HL-60 (cell line): ENCODE results near the gene PMEPA1.

Source experiments
- DNase-seq, 2 experiments: peaks; one replicate each; pipeline ENCODE4 v3.0.0-alpha.2; 2010 to 2020; ENCODE audit warnings: low read depth in 1 of 2, low spot score in 1 of 2
- H3K27ac ChIP-seq: fragments of 250-450 bp; sonication (Bioruptor Pico); replicated peaks from 2 replicates; pipeline ENCODE4 v1.5.1; 2020; ENCODE audit warnings: mild to moderate bottlenecking, moderate library complexity
- H3K27me3 ChIP-seq: fragments of 250-450 bp; sonication (Bioruptor Pico); 2 replicates; pipeline ENCODE4 v1.5.1; 2021; ENCODE audit warnings: mild to moderate bottlenecking, moderate library complexity; ENCODE audit not compliant: insufficient read depth, poor library complexity, severe bottlenecking
- H3K4me3 ChIP-seq: replicated peaks from 2 replicates; pipeline ENCODE4 v1.5.1; 2011; ENCODE audit warnings: mild to moderate bottlenecking, control low read depth, low read length; ENCODE audit not compliant: insufficient read depth
- GABPA ChIP-seq: IDR thresholded peaks from 2 replicates; pipeline ENCODE4 v1.6.1; 2012; ENCODE audit warnings: low read depth
- POLR2AphosphoS5 ChIP-seq: IDR thresholded peaks from 2 replicates; pipeline ENCODE4 v1.6.1; 2012; ENCODE audit warnings: low read depth
- SPI1 ChIP-seq: IDR thresholded peaks from 2 replicates; pipeline ENCODE4 v1.6.1; 2012; ENCODE audit warnings: low read depth, mild to moderate bottlenecking, borderline replicate concordance
- TF ChIP-seq, protein P1 (sequence below): IDR thresholded peaks from 2 replicates; pipeline ENCODE4 v1.6.1; 2012; ENCODE audit warnings: low read depth; ENCODE audit not compliant: insufficient replicate concordance
- TF ChIP-seq, protein P2 (sequence below): IDR thresholded peaks from one replicate; pipeline ENCODE4 v1.5.1; 2011; ENCODE audit warnings: low read length, control low read depth, inconsistent platforms; ENCODE audit not compliant: insufficient read depth

The PMEPA1 gene

DNA sequence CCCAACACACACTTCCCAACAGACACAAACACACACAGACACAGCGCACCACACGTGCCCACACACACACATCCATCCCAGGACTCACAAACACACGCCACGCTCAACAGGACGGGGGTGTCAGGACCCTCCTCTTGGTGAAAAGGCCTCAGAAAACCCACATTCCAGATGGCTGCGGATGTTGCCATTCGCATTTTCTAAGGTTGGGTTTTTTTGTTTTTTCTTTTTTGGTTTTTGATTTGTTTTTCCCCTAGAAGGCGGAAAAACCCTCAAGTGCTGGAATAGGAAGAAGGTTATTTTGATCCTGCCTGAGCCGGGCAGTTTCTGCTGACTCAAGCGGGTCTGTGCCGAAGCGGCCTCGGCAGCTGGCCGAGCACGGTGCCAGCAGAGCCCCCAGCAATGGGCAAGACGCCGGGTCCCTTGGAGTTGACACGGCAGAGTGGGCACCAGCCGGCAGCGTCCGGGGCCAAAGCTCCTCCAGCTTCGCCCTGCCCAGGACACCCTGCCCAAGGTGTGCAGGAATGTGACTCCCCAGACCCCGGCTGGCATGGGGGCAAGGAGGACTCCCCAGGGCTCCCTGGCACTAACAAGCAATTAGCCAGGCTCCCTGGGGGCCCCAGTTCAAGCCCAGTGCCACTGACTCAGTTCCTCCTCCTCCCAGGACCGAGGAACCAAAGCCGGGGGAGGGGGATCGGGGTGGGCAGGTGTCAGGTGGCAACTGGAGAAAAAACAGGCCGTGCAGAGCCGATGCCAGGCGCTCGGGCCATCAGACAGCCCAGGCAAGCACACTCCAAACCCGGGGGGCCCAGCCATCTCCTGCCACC, 48.7 kb downstream of the PMEPA1 start:
- Histone ChIP-seq H3K4me3 (no peak overlapping the region), H3K27me3 (no peaks in the 10 kb centered on the region), H3K27ac (no peak overlapping the region)
- DNase-seq: no peak
- TF ChIP-seq, protein P1, sequence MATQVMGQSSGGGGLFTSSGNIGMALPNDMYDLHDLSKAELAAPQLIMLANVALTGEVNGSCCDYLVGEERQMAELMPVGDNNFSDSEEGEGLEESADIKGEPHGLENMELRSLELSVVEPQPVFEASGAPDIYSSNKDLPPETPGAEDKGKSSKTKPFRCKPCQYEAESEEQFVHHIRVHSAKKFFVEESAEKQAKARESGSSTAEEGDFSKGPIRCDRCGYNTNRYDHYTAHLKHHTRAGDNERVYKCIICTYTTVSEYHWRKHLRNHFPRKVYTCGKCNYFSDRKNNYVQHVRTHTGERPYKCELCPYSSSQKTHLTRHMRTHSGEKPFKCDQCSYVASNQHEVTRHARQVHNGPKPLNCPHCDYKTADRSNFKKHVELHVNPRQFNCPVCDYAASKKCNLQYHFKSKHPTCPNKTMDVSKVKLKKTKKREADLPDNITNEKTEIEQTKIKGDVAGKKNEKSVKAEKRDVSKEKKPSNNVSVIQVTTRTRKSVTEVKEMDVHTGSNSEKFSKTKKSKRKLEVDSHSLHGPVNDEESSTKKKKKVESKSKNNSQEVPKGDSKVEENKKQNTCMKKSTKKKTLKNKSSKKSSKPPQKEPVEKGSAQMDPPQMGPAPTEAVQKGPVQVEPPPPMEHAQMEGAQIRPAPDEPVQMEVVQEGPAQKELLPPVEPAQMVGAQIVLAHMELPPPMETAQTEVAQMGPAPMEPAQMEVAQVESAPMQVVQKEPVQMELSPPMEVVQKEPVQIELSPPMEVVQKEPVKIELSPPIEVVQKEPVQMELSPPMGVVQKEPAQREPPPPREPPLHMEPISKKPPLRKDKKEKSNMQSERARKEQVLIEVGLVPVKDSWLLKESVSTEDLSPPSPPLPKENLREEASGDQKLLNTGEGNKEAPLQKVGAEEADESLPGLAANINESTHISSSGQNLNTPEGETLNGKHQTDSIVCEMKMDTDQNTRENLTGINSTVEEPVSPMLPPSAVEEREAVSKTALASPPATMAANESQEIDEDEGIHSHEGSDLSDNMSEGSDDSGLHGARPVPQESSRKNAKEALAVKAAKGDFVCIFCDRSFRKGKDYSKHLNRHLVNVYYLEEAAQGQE: no peak
- TF ChIP-seq GABPA (no peak), POLR2AphosphoS5 (no peak), SPI1 (no peak)
- TF ChIP-seq, protein P2, sequence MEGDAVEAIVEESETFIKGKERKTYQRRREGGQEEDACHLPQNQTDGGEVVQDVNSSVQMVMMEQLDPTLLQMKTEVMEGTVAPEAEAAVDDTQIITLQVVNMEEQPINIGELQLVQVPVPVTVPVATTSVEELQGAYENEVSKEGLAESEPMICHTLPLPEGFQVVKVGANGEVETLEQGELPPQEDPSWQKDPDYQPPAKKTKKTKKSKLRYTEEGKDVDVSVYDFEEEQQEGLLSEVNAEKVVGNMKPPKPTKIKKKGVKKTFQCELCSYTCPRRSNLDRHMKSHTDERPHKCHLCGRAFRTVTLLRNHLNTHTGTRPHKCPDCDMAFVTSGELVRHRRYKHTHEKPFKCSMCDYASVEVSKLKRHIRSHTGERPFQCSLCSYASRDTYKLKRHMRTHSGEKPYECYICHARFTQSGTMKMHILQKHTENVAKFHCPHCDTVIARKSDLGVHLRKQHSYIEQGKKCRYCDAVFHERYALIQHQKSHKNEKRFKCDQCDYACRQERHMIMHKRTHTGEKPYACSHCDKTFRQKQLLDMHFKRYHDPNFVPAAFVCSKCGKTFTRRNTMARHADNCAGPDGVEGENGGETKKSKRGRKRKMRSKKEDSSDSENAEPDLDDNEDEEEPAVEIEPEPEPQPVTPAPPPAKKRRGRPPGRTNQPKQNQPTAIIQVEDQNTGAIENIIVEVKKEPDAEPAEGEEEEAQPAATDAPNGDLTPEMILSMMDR: no peak

DNA sequence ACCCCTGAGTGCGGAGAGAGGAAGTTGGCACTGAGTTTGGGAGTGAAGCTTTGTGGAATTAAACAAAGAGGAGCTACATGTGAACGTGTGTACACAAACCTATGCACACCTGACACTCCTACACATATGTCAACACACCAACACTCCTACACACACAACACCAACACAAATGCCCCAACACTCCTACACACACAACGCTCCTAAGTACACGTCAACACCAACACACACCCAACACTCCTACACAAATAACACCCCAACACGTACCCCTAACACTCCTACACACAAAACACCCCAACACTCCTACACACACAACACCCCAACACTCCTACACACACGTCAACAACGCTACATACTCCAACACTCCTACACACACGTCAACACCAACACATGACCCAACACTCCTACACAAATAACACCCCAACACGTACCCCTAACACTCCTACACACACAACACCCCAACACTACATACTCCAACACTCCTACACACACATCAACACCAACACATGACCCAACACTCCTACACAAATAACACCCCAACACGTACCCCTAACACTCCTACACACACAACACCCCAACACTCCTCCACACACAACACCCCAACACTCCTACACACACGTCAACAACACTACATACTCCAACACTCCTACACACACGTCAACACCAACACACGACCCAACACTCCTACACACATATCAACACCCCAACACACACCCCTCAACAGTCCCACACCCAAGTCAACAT, 49.5 kb downstream of the PMEPA1 start:
- Histone ChIP-seq H3K27ac (no peak overlapping the region), H3K4me3 (no peak overlapping the region), H3K27me3 (no peaks in the 10 kb centered on the region)
- TF ChIP-seq POLR2AphosphoS5: no peak
- TF ChIP-seq GABPA: no peak
- no peak for TF ChIP-seq SPI1
- TF ChIP-seq, protein P1: no peak
- TF ChIP-seq, protein P2: no peak
- DNase-seq: no peak

DNA sequence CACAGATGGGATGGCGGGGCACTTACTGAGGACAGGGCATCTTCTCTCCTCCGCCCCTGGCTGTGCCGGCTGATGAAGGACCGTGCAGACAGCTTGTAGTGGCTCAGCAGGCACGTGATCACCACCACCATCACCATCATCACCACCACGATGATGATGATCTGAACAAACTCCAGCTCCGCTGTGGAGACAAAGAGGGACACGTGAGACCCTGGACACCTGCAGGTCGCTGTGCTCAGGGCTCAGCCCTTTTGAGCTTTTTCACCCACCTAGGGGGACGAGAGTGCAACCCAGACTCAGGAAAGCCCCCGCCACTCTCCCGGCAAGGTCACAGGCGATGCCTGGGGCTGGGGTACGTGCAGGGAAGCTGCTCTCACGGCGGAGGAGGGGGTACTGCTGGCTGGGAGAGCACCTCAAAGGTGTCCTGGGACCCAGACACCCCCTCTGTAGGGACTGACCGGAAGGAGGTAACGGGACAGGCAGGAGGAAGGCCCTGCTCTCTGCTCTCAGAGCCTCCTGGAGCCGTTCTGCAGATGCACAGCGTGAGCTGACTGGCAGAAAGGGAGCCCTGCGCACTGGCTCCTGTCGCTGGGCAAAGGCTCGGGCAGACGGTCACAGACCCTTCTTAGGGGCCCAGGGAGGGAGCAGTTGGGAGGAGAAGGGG, 50.2 kb downstream of the PMEPA1 start:
- no peak for DNase-seq
- Histone ChIP-seq H3K27ac (no peak overlapping the region), H3K4me3 (no peak overlapping the region), H3K27me3 (no peaks in the 10 kb centered on the region)
- TF ChIP-seq SPI1 (no peak), GABPA (no peak), POLR2AphosphoS5 (no peak)
- TF ChIP-seq, protein P2: no peak
- TF ChIP-seq, protein P1: no peak
